Lower leg skin (tissue), 3 donors: ENCODE measurements around the gene UGT2B15.
"Not testable (repeated sequence)": the region's sequence is repeated elsewhere in the genome, so short reads cannot be mapped to it uniquely, and the experiment has no call there.

ENCODE experiments used
- CTCF ChIP-seq, 3 donors: fragments of 450-650 bp; IDR thresholded peaks; one replicate each; pipeline ENCODE4 v1.5.1; 2016; ENCODE audit warnings: antibody characterized with exemption in 3 of 3, mild to moderate bottlenecking in 3 of 3, moderate library complexity in 2 of 3
- POLR2A ChIP-seq, 2 donors: fragments of 450-650 bp; IDR thresholded peaks; one replicate each; pipeline ENCODE4 v1.6.1; 2016 to 2017; ENCODE audit warnings: antibody characterized with exemption in 2 of 2, mild to moderate bottlenecking in 1 of 2, moderate library complexity in 1 of 2

GRCh38 chr4:68668537-68669163 is 1.8 kb downstream of the UGT2B15 start:
- not testable (repeated sequence) for TF ChIP-seq CTCF, POLR2A (IDR thresholded peaks at IDR 0.05)
